ENCODE measurements around the gene CELF3. TPM values are rescaled to one million over a fixed set of nuclear protein-coding genes. Genes with fewer than 3 reads are reported as not detected.

Gene CELF3
- total RNA-seq, 1 experiment from 2014 or later, result not detected

GRCh38 chr1:151715726-151716404 lies 738 bp downstream of the CELF3 start:
- Mint-ChIP-seq H3K27me3 (ENCODE audit: unreplicated experiment) (peaks cover 67% of the 10 kb centered on the region), H3K4me3 (ENCODE audit: low read depth, unreplicated experiment) (no peak overlapping the region), H3K9me3 (ENCODE audit: low read depth, unreplicated experiment) (no peaks in the 10 kb centered on the region), H3K27ac (ENCODE audit: unreplicated experiment) (no peak overlapping the region), H3K36me3 (ENCODE audit: insufficient read depth, unreplicated experiment) (no peaks in the 10 kb centered on the region), H3K4me1 (ENCODE audit: low read depth, unreplicated experiment) (peaks cover 37% of the 10 kb centered on the region)
- TF ChIP-seq CTCF (IDR thresholded peaks at IDR 0.05; ENCODE audit: unreplicated experiment), result no peak
- no TSS peak for BruUV-seq (replicated peaks)
- CTCF ChIA-PET, result no interaction called here
- DNase-seq, result no peak
- intact Hi-C loops (cut with micrococcal nuclease; ENCODE audit: unreplicated experiment), result no loop called here

GRCh38 chr1:151714820-151715725 lies 1.5 kb downstream of the CELF3 start:
- BruUV-seq (replicated peaks), result no TSS peak
- no peaks in the 10 kb centered on the region for H3K36me3 Mint-ChIP-seq (ENCODE audit: insufficient read depth, unreplicated experiment)
- peaks cover 29% of the 10 kb centered on the region for H3K4me1 Mint-ChIP-seq (ENCODE audit: low read depth, unreplicated experiment)
- no peak overlapping the region for H3K4me3 Mint-ChIP-seq (ENCODE audit: low read depth, unreplicated experiment)
- H3K27ac Mint-ChIP-seq (ENCODE audit: unreplicated experiment), result no peak overlapping the region
- H3K9me3 Mint-ChIP-seq (ENCODE audit: low read depth, unreplicated experiment), result no peaks in the 10 kb centered on the region
- no peak for TF ChIP-seq CTCF (IDR thresholded peaks at IDR 0.05; ENCODE audit: unreplicated experiment)
- H3K27me3 Mint-ChIP-seq (ENCODE audit: unreplicated experiment), result peaks cover 59% of the 10 kb centered on the region
- intact Hi-C loops (cut with micrococcal nuclease; ENCODE audit: unreplicated experiment), result no loop called here
- CTCF ChIA-PET, result interaction anchor here (0.6 kb wide), 1 partner anchor 26 kb away, joined by 3 read pairs; no protein-coding TSS in a partner anchor
- DNase-seq, result no peak

- H3K4me1 Mint-ChIP-seq (ENCODE audit: low read depth, unreplicated experiment), result peaks cover 29% of the 10 kb centered on the region
- DNase-seq, result no peak
- intact Hi-C loops (cut with micrococcal nuclease; ENCODE audit: unreplicated experiment), result no loop called here
- no peaks in the 10 kb centered on the region for H3K9me3 Mint-ChIP-seq (ENCODE audit: low read depth, unreplicated experiment)
- CTCF ChIA-PET, result no interaction called here
- H3K27me3 Mint-ChIP-seq (ENCODE audit: unreplicated experiment), result peaks cover 47% of the 10 kb centered on the region
- H3K4me3 Mint-ChIP-seq (ENCODE audit: low read depth, unreplicated experiment), result no peak overlapping the region
- no TSS peak for BruUV-seq (replicated peaks)
- no peak for TF ChIP-seq CTCF (IDR thresholded peaks at IDR 0.05; ENCODE audit: unreplicated experiment)
- no peaks in the 10 kb centered on the region for H3K36me3 Mint-ChIP-seq (ENCODE audit: insufficient read depth, unreplicated experiment)
- H3K27ac Mint-ChIP-seq (ENCODE audit: unreplicated experiment), result no peak overlapping the region
Observed at GRCh38 chr1:151713874-151714273, 2.7 kb downstream of the CELF3 start.

- intact Hi-C loops (cut with micrococcal nuclease; ENCODE audit: unreplicated experiment), result no loop called here
- H3K27me3 Mint-ChIP-seq (ENCODE audit: unreplicated experiment), result peaks cover 38% of the 10 kb centered on the region
- no peaks in the 10 kb centered on the region for H3K36me3 Mint-ChIP-seq (ENCODE audit: insufficient read depth, unreplicated experiment)
- CTCF ChIA-PET, result interaction anchor here (0.7 to 1.0 kb wide), 5 partner anchors 22 to 166 kb away, joined by 3 to 6 read pairs (median 3); partner anchors contain the start of gene C2CD4D
- no peaks in the 10 kb centered on the region for H3K9me3 Mint-ChIP-seq (ENCODE audit: low read depth, unreplicated experiment)
- peak; percentile 82 for DNase-seq
- no peak overlapping the region for H3K4me3 Mint-ChIP-seq (ENCODE audit: low read depth, unreplicated experiment)
- TF ChIP-seq CTCF (IDR thresholded peaks at IDR 0.05; ENCODE audit: unreplicated experiment), result no peak
- no peak overlapping the region for H3K27ac Mint-ChIP-seq (ENCODE audit: unreplicated experiment)
- no TSS peak for BruUV-seq (replicated peaks)
- peaks cover 29% of the 10 kb centered on the region for H3K4me1 Mint-ChIP-seq (ENCODE audit: low read depth, unreplicated experiment)
Observed at GRCh38 chr1:151713044-151713443, 3.6 kb downstream of the CELF3 start.

Data from Calu3 (cell line).